Tibial nerve (tissue), 4 donors: ENCODE measurements around the gene GPR108. TPM values are rescaled to one million over a fixed set of nuclear protein-coding genes. Genes with fewer than 3 reads are reported as not detected.

Experiments used
- DNase-seq, 2 donors: peaks; one replicate each; pipeline ENCODE4 v3.0.0-alpha.2; 2019; ENCODE audit warnings: low spot score in 2 of 2
- H3K27ac ChIP-seq, 4 donors: fragments of 200-600 bp; sonication (generic) in 3 of 4; one replicate each; pipeline ENCODE4 v1.5.1; 2017 to 2019; ENCODE audit warnings: mild to moderate bottlenecking in 1 of 4
- H3K27me3 ChIP-seq, 2 donors: fragments of 200-600 bp; sonication (generic) in 1 of 2; one replicate each; pipeline versions ENCODE4 v1.5.1 to v1.6.0; 2017 to 2019
- H3K36me3 ChIP-seq, 3 donors: fragments of 200-600 bp; sonication (generic); one replicate each; pipeline ENCODE4 v1.5.1; 2018 to 2019
- H3K4me1 ChIP-seq, 4 donors: fragments of 200-600 bp; sonication (generic) in 3 of 4; one replicate each; pipeline ENCODE4 v1.5.1; 2017 to 2019
- H3K4me3 ChIP-seq, 4 donors: fragments of 200-600 bp; sonication (generic) in 3 of 4; one replicate each; pipeline ENCODE4 v1.5.1; 2017 to 2019; ENCODE audit warnings: mild to moderate bottlenecking in 1 of 4, moderate library complexity in 1 of 4
- H3K9me3 ChIP-seq, 4 donors: fragments of 200-600 bp; sonication (generic) in 3 of 4; one replicate each; pipeline ENCODE4 v1.5.1; 2017 to 2019
- CTCF ChIP-seq, 5 experiments: fragments of 200-600 bp in 3 of 5; fragments of 450-650 bp in 2 of 5; sonication (generic) in 3 of 5; IDR thresholded peaks; one replicate each; pipeline ENCODE4 v1.5.1; 2016 to 2019; ENCODE audit warnings: antibody characterized with exemption in 5 of 5, mild to moderate bottlenecking in 3 of 5, moderate library complexity in 2 of 5
- EP300 ChIP-seq, 2 donors: sonication (generic); formaldehyde crosslinking; IDR thresholded peaks; one replicate each; pipeline ENCODE4 v1.6.1; 2017; ENCODE audit warnings: antibody characterized with exemption in 2 of 2, mild to moderate bottlenecking in 1 of 2
- POLR2A ChIP-seq, 2 donors: fragments of 450-650 bp; IDR thresholded peaks; one replicate each; pipeline ENCODE4 v1.6.1; 2017; ENCODE audit warnings: antibody characterized with exemption in 2 of 2, mild to moderate bottlenecking in 2 of 2, moderate library complexity in 2 of 2
- WGBS, 2 donors: methylation state at CpG; one replicate each; pipeline ENCODE4 v1.1.5; 2018; 5-methylcytosine and 5-hydroxymethylcytosine counted together
- total RNA-seq, 4 donors: library from RNA; depleted of rRNA; stranded (reverse); fragments of >200 nt; gene quantifications; one replicate each; pipeline ENCODE4 v1.1.0, GENCODE V29; 2016

Gene GPR108
- total RNA-seq, 4 donors from 2014 or later: 53.4 to 79.2 (median 65.9) TPM

GRCh38 chr19:6732803-6733337 lies 4.5 kb downstream of the GPR108 start:
- Histone ChIP-seq H3K4me3 (no peak overlapping the region), H3K27ac (no peak overlapping the region), H3K36me3 (peaks cover 0 to 56% (median 0%) of the 10 kb centered on the region in 3 donors), H3K9me3 (no peaks in the 10 kb centered on the region), H3K27me3 (no peaks in the 10 kb centered on the region), H3K4me1 (peaks cover 0 to 53% (median 17%) of the 10 kb centered on the region in 4 donors)
- 92 to 93% methylated on average over 17 to 21 of the region's 21 CpGs for WGBS, 2 donors
- TF ChIP-seq POLR2A (IDR thresholded peaks at IDR 0.05) (no peak), EP300 (IDR thresholded peaks at IDR 0.05) (no peak), CTCF (IDR thresholded peaks at IDR 0.05) (no peak)
- no peak for DNase-seq

DNA sequence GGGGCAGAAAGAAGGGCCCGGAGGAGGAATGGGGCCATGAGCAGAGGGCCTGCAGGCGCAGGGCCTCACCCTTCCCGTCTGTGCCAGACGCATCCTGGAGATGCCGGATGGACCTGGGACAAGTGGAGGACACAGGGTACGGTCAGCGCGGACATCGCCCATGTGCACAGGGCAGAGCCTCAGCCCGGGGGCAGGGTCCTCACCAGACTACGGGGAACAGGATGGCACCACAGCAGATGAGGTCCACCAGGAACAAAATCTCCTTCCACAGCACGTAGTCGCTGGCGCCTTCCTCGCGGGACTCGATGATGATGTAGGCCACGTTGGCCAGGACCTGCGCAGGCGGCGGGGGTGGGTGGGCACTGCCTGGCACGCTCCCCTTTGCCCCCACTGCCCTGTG lies 5.6 kb downstream of the GPR108 start:
- Histone ChIP-seq H3K9me3 (no peaks in the 10 kb centered on the region), H3K4me3 (no peak overlapping the region), H3K36me3 (peaks cover 0 to 56% (median 0%) of the 10 kb centered on the region in 3 donors), H3K27ac (no peak overlapping the region), H3K27me3 (no peaks in the 10 kb centered on the region), H3K4me1 (peaks cover 0 to 52% (median 17%) of the 10 kb centered on the region in 4 donors)
- no peak for DNase-seq
- TF ChIP-seq CTCF (IDR thresholded peaks at IDR 0.05) (no peak), POLR2A (IDR thresholded peaks at IDR 0.05) (no peak), EP300 (IDR thresholded peaks at IDR 0.05) (no peak)
- WGBS, 2 donors: 89 to 90% methylated on average over 22 of the region's 22 CpGs

DNA sequence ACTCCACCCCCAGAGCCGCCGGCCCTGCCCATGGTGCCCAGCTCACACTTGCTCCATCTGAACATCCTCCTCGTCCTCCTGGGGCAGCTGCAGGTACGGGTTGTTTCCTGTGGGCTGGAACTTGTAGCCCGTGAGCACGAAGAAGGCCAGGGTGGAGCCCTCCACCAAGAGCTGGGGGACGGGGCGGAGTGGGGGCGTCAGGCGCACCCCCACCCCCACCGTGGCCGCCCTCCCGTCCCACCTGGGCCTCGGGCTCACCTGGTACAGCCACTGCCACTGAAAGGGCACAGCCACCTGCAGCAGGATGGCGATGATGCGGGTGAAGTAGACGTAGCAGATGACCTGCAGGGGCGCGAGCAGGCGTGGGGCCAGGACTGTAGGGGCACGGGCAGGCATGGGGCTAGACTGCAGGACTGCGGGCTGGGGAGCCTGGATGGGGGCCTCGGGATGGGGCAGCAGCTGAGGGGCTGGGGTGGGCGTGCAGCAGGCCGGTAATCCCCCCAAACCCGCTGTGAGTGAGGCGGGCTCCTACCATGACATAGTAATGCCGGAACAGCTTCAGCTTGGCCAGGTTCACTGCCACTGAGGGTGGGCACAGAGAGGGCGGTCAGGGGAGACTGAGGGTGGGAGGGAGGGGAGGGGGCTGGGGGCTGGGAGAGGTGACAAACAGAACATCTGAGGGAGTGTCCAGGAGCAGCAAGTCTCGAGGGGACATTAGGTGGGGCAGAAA lies 6.3 kb downstream of the GPR108 start:
- Histone ChIP-seq H3K27ac (peak overlapping the region in 3 of 4 donors; percentile 48 to 71 (median 58)), H3K27me3 (no peaks in the 10 kb centered on the region), H3K4me1 (peaks cover 0 to 44% (median 13%) of the 10 kb centered on the region in 4 donors), H3K9me3 (no peaks in the 10 kb centered on the region), H3K4me3 (peak overlapping the region in 1 of 4 donors; percentile 37), H3K36me3 (peaks cover 0 to 56% (median 0%) of the 10 kb centered on the region in 3 donors)
- TF ChIP-seq EP300 (IDR thresholded peaks at IDR 0.05): no peak
- no peak for TF ChIP-seq CTCF (IDR thresholded peaks at IDR 0.05)
- no peak for TF ChIP-seq POLR2A (IDR thresholded peaks at IDR 0.05)
- no peak for DNase-seq
- WGBS, 2 donors: 80 to 84% methylated on average over 16 to 30 of the region's 30 CpGs

DNA sequence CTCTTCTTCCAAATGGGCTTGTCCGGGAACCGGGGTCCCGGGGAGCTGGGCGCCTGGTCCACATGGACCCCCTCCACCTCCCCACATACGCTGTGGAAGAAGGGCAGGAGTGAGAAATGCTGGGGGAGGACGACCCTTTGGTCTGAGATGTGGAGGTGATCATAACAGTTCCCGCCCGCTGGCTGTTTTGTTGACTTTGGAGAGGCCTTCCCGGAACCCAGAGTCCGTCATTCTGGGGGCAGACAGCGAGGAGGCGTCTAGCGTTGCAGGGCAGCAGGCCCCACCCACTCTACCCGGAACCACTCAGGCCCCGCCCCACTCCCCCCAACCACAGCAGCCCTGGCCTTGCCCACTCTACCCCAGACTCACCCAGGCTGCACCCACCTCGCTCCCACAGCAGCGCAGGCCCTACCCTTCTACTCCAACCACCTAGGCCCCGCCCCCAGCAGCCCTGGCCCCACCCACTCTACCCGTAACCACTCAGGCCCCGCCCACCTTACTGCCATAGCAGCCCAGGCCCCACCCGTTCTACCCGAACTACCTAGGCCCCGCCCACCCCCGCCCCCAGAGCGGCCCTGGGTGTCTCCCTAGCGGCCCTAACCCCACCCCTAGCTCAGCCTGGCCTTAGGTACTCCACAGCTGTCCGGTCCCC lies 7.1 kb downstream of the GPR108 start:
- TF ChIP-seq CTCF (IDR thresholded peaks at IDR 0.05): no peak
- no peak for TF ChIP-seq POLR2A (IDR thresholded peaks at IDR 0.05)
- no peaks in the 10 kb centered on the region for H3K27me3 ChIP-seq
- peak overlapping the region in 3 of 4 donors; percentile 48 to 73 (median 71) for H3K27ac ChIP-seq
- H3K4me1 ChIP-seq: peaks cover 0 to 37% (median 5%) of the 10 kb centered on the region in 4 donors
- H3K4me3 ChIP-seq: peak overlapping the region in 2 of 4 donors; percentile 27 to 37
- no peaks in the 10 kb centered on the region for H3K9me3 ChIP-seq
- DNase-seq: peak; percentile 81 to 86
- peaks cover 0 to 53% (median 0%) of the 10 kb centered on the region in 3 donors for H3K36me3 ChIP-seq
- WGBS, 2 donors: 51 to 61% methylated on average over 27 of the region's 27 CpGs
